Esophagus squamous epithelium (tissue), 4 donors: Measurements from ENCODE around the gene MNT.

Source experiments
- CTCF ChIP-seq, 6 experiments: fragments of 450-650 bp in 4 of 6; fragments of 200-600 bp in 2 of 6; sonication (generic) in 2 of 6; IDR thresholded peaks; one replicate each; pipeline ENCODE4 v1.5.1; 2016 to 2019; ENCODE audit warnings: antibody characterized with exemption in 6 of 6, mild to moderate bottlenecking in 4 of 6, moderate library complexity in 4 of 6
- POLR2A ChIP-seq, 4 donors: fragments of 450-650 bp; IDR thresholded peaks; one replicate each; pipeline ENCODE4 v1.6.1; 2017; ENCODE audit warnings: antibody characterized with exemption in 4 of 4, mild to moderate bottlenecking in 4 of 4, moderate library complexity in 3 of 4

GRCh38 chr17:2405247-2405926, 4.5 kb upstream of the MNT start:
- no peak for TF ChIP-seq CTCF (IDR thresholded peaks at IDR 0.05)
- no peak for TF ChIP-seq POLR2A (IDR thresholded peaks at IDR 0.05)
